Amniotic stem cell (primary cell): Measurements from ENCODE around the gene KLKB1.
"Not testable (repeated sequence)": the region's sequence is repeated elsewhere in the genome, so short reads cannot be mapped to it uniquely, and the experiment has no call there.

Source experiments
- DNase-seq: peaks from one replicate; lab custom pipeline; 2025; lab: John Stamatoyannopoulos, UW

The KLKB1 gene

GRCh38 chr4:186265683-186266652 is 38.7 kb downstream of the KLKB1 start, which contains the start of gene F11:
TSS of gene F11 (plus strand) at chr4:186266189. CDS start at chr4:186267137, 948 bp downstream.
- DNase-seq: no peak

GRCh38 chr4:186266729-186267456 is 39.6 kb downstream of the KLKB1 start:
- DNase-seq: no peak

GRCh38 chr4:186271081-186271678 is 43.9 kb downstream of the KLKB1 start:
- no peak for DNase-seq

- DNase-seq: no peak
Measured at GRCh38 chr4:186272699-186273391, 45.5 kb downstream of the KLKB1 start.

GRCh38 chr4:186273392-186273789 is 46.1 kb downstream of the KLKB1 start:
- DNase-seq: not testable (repeated sequence)

- DNase-seq: no peak
Measured at GRCh38 chr4:186283311-186283710, 56.0 kb downstream of the KLKB1 start.

- no peak for DNase-seq
Measured at GRCh38 chr4:186285147-186285546, 57.8 kb downstream of the KLKB1 start.

- no peak for DNase-seq
Measured at GRCh38 chr4:186286581-186286980, 59.3 kb downstream of the KLKB1 start.

- no peak for DNase-seq
Measured at GRCh38 chr4:186291256-186291890, 64.1 kb downstream of the KLKB1 start.

- no peak for DNase-seq
Measured at GRCh38 chr4:186294160-186294559, 66.9 kb downstream of the KLKB1 start.

GRCh38 chr4:186296481-186296880 is 69.2 kb downstream of the KLKB1 start:
- no peak for DNase-seq

- DNase-seq: peak; percentile 23
Measured at GRCh38 chr4:186297013-186297645, 69.8 kb downstream of the KLKB1 start.

GRCh38 chr4:186298031-186298647 is 70.8 kb downstream of the KLKB1 start:
- no peak for DNase-seq

GRCh38 chr4:186299291-186299690 is 72.0 kb downstream of the KLKB1 start:
- no peak for DNase-seq

- DNase-seq: no peak
Measured at GRCh38 chr4:186300659-186301390, 73.5 kb downstream of the KLKB1 start.

- no peak for DNase-seq
Measured at GRCh38 chr4:186304216-186304615, 76.9 kb downstream of the KLKB1 start.

GRCh38 chr4:186304866-186305505 is 77.7 kb downstream of the KLKB1 start:
- DNase-seq: no peak

- DNase-seq: no peak
Measured at GRCh38 chr4:186307497-186307896, 80.2 kb downstream of the KLKB1 start.

GRCh38 chr4:186307916-186308315 is 80.6 kb downstream of the KLKB1 start:
- DNase-seq: no peak
